Body of pancreas (tissue), 4 donors: ENCODE results near the gene GRIK2. TPM values are rescaled to one million over a fixed set of nuclear protein-coding genes. Genes with fewer than 3 reads are reported as not detected.

ENCODE experiments used
- ATAC-seq: fragments of 150-250 bp; one replicate; pipeline ENCODE4 v1.9.1; 2016
- DNase-seq, 4 donors: peaks; one replicate each; pipeline ENCODE4 v3.0.0-alpha.2; 2019
- H3K27ac ChIP-seq, 4 donors: fragments of 200-600 bp; sonication (generic); 1 replicate in 3 of 4; 2 replicates in 1 of 4; pipeline versions ENCODE4 v1.5.1 to v1.6.1; 2016 to 2019; ENCODE audit warnings: mild to moderate bottlenecking in 1 of 4, mixed read lengths in 1 of 4, moderate library complexity in 1 of 4
- H3K27me3 ChIP-seq, 2 donors: fragments of 200-600 bp; sonication (generic); one replicate each; pipeline ENCODE4 v1.6.0; 2016; ENCODE audit warnings: mild to moderate bottlenecking in 1 of 2
- H3K36me3 ChIP-seq, 2 donors: fragments of 200-600 bp; sonication (generic); replicated peaks in 1 of 2; 2 replicates each; pipeline ENCODE4 v1.5.1; 2016; ENCODE audit warnings: low read depth in 2 of 2; ENCODE audit not compliant: insufficient read depth in 1 of 2
- H3K4me1 ChIP-seq: fragments of 200-600 bp; sonication (generic); one replicate; pipeline ENCODE4 v1.6.0; 2016
- H3K4me3 ChIP-seq, 2 donors: fragments of 200-600 bp; sonication (generic); 1 replicate in 1 of 2; 2 replicates in 1 of 2; pipeline ENCODE4 v1.5.1; 2016 to 2019
- H3K9me3 ChIP-seq, 3 donors: fragments of 200-600 bp; sonication (generic); 1 replicate in 2 of 3; 2 replicates in 1 of 3; pipeline ENCODE4 v1.5.1; 2016
- POLR2A ChIP-seq, 3 donors: fragments of 450-650 bp; IDR thresholded peaks; one replicate each; pipeline ENCODE4 v1.6.1; 2016; ENCODE audit warnings: antibody characterized with exemption in 3 of 3, mild to moderate bottlenecking in 2 of 3
- WGBS, 2 donors: methylation state at CpG; one replicate each; pipeline ENCODE4 v1.1.5; 2017; 5-methylcytosine and 5-hydroxymethylcytosine counted together
- intact Hi-C: fragments of 100-400 bp; cut with DNase I; formaldehyde crosslinking; loops from one replicate; pipeline ENCODE4 v1.15.1; 2023
- total RNA-seq, 2 donors: library from RNA; depleted of rRNA; stranded (reverse); fragments of >200 nt; gene quantifications; one replicate each; pipeline ENCODE4 v1.1.0, GENCODE V29; 2016
- TF ChIP-seq, protein P1 (sequence below), 7 experiments: fragments of 450-650 bp in 4 of 7; fragments of 200-600 bp in 3 of 7; sonication (generic) in 3 of 7; IDR thresholded peaks; one replicate each; pipeline ENCODE4 v1.5.1; 2016 to 2019; ENCODE audit warnings: antibody characterized with exemption in 7 of 7

The GRIK2 gene
- total RNA-seq, 2 donors from 2014 or later, result 0.52 to 7.9 TPM

DNA sequence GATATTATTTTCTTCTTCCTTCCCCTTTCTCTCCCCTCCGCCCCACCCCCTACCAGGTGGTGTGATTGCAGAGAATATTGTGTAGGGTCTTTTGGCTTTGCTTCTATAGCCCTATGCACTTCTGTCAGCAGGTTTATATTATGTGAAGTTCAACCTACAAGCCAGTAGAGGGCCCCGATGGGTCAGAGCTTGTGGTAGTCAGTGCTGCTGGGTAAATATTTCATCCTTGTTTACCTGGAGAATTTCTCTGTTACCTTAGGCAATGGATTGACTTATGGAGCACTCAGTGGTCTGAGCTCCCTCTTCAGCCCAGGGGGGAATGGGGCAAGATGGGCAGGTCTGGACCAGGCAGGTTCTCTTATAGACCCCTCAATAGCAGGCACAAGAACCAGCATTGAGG lies 720.9 kb downstream of the GRIK2 start:
- intact Hi-C loops, result no loop called here
- no peak for ATAC-seq
- no peaks in the 10 kb centered on the region for H3K4me1 ChIP-seq
- no peak for TF ChIP-seq POLR2A (IDR thresholded peaks at IDR 0.05)
- TF ChIP-seq, protein P1, sequence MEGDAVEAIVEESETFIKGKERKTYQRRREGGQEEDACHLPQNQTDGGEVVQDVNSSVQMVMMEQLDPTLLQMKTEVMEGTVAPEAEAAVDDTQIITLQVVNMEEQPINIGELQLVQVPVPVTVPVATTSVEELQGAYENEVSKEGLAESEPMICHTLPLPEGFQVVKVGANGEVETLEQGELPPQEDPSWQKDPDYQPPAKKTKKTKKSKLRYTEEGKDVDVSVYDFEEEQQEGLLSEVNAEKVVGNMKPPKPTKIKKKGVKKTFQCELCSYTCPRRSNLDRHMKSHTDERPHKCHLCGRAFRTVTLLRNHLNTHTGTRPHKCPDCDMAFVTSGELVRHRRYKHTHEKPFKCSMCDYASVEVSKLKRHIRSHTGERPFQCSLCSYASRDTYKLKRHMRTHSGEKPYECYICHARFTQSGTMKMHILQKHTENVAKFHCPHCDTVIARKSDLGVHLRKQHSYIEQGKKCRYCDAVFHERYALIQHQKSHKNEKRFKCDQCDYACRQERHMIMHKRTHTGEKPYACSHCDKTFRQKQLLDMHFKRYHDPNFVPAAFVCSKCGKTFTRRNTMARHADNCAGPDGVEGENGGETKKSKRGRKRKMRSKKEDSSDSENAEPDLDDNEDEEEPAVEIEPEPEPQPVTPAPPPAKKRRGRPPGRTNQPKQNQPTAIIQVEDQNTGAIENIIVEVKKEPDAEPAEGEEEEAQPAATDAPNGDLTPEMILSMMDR (IDR thresholded peaks at IDR 0.05), result no peak
- DNase-seq, result no peak
- H3K27me3 ChIP-seq, result no peaks in the 10 kb centered on the region
- no peaks in the 10 kb centered on the region for H3K36me3 ChIP-seq
- no peak overlapping the region for H3K27ac ChIP-seq
- 15 to 28% methylated on average over 2 of the region's 2 CpGs for WGBS, 2 donors
- H3K9me3 ChIP-seq, result peaks cover 0 to 6% (median 0%) of the 10 kb centered on the region in 3 donors
- H3K4me3 ChIP-seq, result no peak overlapping the region

DNA sequence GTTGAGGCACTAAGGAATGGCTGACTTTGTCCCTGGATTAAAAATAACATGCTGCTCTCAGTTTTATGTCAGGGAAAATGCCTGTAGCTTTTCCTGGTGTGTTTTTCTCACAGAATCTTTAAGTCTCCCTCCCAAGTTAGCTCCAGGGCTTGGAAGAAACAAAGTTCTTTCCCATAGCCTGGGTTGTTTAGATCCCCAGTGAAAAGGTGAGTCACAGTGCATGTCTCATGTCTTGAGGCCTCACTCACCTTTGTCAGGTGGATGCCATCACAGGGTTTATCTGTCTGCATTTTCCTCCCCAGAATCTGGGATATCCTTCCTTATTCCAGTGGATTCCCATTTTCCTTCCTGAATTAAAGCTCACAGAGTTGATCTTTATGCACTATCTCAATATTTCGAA lies 722.4 kb downstream of the GRIK2 start:
- DNase-seq, result no peak
- 22 to 27% methylated on average over 1 of the region's 1 CpG for WGBS, 2 donors

DNA sequence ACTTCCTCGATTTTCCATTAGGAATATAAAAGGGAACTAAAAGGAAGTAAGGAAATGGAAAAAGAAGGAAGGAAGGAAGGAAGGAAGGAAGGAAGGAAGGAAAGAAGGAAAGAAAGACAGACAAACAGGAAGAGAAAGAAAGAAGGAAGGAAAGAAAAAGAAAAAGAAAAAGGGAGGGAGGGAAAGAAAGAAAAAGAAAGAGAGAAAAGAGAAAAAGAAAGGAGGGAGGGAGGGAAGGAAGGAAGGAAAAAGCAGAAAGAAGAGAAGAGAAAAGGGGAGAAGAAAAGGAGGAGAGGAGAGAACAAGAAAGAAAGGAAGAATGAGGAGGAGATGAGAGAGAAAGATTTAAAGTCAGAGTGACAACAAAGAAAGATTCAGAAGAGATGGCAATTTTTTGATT lies 724.5 kb downstream of the GRIK2 start:
- no peak for ATAC-seq

More for the DNA sequence above, 722.4 kb downstream of the GRIK2 start:
- intact Hi-C loops, result no loop called here
- H3K9me3 ChIP-seq, result peaks cover 0 to 6% (median 0%) of the 10 kb centered on the region in 3 donors
- H3K36me3 ChIP-seq, result no peaks in the 10 kb centered on the region
- ATAC-seq, result no peak
- H3K4me3 ChIP-seq, result no peak overlapping the region
- H3K27ac ChIP-seq, result no peak overlapping the region
- TF ChIP-seq POLR2A (IDR thresholded peaks at IDR 0.05), result no peak
- TF ChIP-seq, protein P1 (IDR thresholded peaks at IDR 0.05), result no peak
- no peaks in the 10 kb centered on the region for H3K27me3 ChIP-seq
- no peaks in the 10 kb centered on the region for H3K4me1 ChIP-seq

More for the DNA sequence above, 724.5 kb downstream of the GRIK2 start:
- Histone ChIP-seq H3K4me1 (no peaks in the 10 kb centered on the region), H3K9me3 (peaks cover 0 to 6% (median 0%) of the 10 kb centered on the region in 3 donors), H3K27me3 (no peaks in the 10 kb centered on the region), H3K27ac (no peak overlapping the region), H3K36me3 (no peaks in the 10 kb centered on the region), H3K4me3 (no peak overlapping the region)
- WGBS, 2 donors, result 56 to 58% methylated on average over 1 of the region's 1 CpG
- TF ChIP-seq POLR2A (IDR thresholded peaks at IDR 0.05), result no peak
- TF ChIP-seq, protein P1 (IDR thresholded peaks at IDR 0.05), result no peak
- intact Hi-C loops, result no loop called here
- DNase-seq, result no peak
